Measurements from ENCODE around the gene CD164.
"Not testable (repeated sequence)": the region's sequence is repeated elsewhere in the genome, so short reads cannot be mapped to it uniquely, and the experiment has no call there.

The CD164 gene

DNA sequence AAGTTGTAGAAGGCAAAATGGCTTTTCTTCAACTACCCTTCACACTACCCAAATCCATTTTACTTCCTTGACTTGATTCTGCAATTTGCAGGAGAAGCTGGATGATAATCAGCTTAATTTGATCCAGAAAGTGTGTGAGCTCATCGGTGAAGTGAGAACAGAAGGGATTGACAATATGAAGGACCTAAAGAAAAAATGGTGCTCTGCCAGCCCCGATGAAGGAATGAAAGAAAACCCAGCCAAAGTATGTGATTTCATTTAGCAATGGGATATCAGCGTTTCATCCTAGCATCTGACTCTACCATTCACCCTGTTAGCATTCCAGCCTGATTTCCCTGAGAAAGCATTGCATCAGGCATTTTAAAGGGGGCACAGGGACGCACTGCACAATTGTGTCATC lies 41.5 kb downstream of the CD164 start:
- DNase-seq = no peak

- no peak for DNase-seq
Observed at GRCh38 chr6:109339906-109340678, 42.2 kb downstream of the CD164 start.

DNA sequence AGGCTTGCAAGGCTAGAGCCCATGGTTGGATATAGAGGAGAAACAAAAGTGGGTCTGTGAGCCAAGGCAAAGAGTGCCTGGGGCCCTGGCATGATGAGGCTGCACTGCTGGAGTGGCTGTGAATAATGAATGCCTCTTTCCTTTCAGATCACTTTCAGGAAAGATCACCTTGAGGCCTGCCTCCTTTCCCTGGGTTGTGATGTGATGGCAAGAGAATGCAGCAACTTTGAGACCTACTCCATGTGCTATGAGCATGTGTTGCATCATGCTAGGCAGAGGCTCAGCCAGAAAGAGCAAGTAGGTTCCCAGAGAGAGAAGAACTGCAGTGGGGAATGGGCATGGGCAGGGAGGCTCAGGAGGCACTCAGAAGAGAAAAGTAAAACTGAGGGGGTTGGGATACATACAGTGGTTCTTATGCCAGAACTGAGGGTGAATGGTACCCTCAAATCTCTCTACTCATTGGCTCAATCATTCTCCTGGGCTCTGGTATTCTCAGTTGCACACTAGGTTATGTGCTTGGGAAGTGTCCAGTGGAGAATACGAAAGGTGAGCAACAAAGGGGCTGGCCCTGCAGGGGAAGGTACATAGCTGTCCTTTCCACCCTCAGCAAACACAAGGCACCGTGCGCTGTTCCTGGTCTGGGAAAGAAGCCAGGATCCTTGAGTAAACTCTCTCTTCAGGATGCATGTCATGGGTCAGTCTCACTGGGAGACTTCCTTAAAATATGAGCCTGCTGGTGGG lies 45.9 kb downstream of the CD164 start:
- DNase-seq = no peak

GRCh38 chr6:109333870-109334269 lies 48.4 kb downstream of the CD164 start:
- not testable (repeated sequence) for DNase-seq

GRCh38 chr6:109332748-109333147 lies 49.5 kb downstream of the CD164 start:
- DNase-seq = no peak

DNA sequence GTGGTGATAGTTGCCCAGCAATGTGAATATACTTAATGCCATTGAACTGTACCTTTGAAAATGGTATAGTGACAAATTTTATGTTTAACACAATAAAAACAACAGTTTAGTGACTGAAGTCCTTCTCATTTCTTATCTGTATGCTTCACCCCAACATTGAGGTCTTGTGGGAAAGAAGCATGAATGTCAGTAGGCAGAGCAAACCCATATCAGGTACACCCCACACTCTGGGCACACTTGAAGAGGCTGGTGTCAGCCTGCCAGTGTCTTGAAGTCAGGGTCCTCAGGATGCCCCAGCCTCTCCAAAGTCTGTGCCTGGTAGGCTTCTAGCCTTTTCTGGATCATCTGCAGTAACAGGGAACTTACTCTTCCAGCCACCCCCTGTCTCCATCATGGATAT lies 51.2 kb downstream of the CD164 start:
- DNase-seq = no peak

DNA sequence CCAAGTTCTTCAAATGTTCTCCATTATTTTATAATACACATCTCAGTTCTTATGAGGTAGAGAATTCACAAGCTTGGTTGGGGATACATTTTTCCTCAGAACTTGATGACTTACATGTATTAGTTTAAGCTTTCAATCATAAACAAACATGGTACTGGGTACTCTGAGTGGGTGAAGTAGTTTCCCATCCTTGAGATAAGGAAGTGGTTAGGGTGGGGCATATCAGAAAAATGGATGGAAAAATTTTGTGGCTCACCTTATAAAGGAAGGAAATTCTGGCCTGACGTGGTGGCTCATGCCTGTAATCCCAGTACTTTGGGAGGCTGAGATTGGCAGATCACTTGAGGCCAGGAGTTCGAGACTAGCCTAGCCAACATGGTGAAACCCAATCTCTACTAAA lies 52.0 kb downstream of the CD164 start:
- DNase-seq = no peak

- DNase-seq = no peak
Observed at GRCh38 chr6:109328629-109329028, 53.6 kb downstream of the CD164 start.

GRCh38 chr6:109327959-109328358 lies 54.3 kb downstream of the CD164 start:
- DNase-seq = no peak

GRCh38 chr6:109327491-109327890 lies 54.8 kb downstream of the CD164 start:
- DNase-seq = no peak

GRCh38 chr6:109326351-109326750 lies 55.9 kb downstream of the CD164 start:
- DNase-seq = no peak

DNA sequence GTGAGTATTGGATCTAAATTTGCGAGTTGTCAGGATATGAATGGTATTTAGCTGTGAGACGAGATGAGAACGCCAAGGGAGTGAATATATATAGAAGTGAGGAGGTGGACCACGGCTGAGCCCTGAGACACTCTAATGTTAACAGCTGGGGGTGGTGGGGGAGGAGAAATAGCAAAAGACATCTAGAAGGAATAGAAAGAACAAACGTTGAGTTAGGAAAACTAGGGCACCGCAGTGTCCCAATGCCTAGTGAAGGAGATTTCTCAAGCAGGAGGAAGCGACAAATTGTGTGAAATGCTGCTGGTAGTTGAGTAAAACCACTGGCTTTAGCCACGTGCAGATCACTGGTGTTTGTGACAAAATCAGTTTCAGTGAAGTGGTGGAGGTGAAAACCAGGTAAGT lies 56.9 kb downstream of the CD164 start:
- DNase-seq = no peak

- DNase-seq = no peak
Observed at GRCh38 chr6:109323241-109323640, 59.0 kb downstream of the CD164 start.

- DNase-seq = no peak
Observed at GRCh38 chr6:109322825-109323224, 59.4 kb downstream of the CD164 start.

DNA sequence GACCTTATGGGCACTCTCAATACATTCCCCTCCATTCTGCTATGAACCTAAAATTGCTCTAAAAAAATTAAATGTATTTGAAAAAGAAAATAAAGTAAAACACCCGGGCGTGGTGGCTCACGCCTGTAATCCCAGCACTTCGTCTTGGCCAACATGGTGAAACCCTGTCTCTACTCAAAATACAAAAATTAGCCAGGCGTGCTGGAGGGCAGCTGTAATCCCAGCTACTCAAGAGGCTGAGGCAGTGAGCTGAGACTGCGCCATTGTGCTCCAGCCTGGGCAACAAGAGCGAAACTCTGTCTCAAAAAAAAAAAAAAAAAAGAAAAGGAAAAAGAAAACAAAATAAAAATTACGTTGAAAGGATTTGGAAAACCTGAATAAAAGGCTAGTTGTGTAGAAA lies 60.5 kb downstream of the CD164 start:
- no peak for DNase-seq

- no peak for DNase-seq
Observed at GRCh38 chr6:109320072-109320471, 62.2 kb downstream of the CD164 start.

- DNase-seq = no peak
Observed at GRCh38 chr6:109318328-109318876, 63.9 kb downstream of the CD164 start.

DNA sequence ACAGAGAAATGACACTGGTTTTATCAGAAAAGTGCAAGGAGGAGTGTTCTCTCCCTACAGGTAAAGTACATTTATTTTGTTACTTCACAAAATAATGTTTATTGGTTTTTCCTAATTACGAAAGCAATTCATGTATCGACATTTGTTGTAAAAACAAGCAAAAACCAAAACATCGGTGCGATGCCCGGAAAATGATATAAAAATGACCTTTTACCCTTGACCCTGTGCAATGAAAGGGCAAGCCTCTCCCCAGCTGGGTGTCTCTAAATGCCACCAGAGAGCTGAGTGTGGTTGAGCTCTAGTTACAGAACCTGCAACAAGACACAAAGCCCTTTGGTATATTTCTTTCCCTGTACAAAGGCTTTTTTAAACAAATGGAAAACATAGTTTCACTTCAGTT lies 65.4 kb downstream of the CD164 start:
- DNase-seq = no peak

Measured in NCI-H2227 treated with DMSO at 0.1 percent for 48 hours (cell line).